Measurements from ENCODE around the gene PCSK4. TPM values are rescaled to one million over a fixed set of nuclear protein-coding genes. Genes with fewer than 3 reads are reported as not detected.
"Not testable (repeated sequence)": the region's sequence is repeated elsewhere in the genome, so short reads cannot be mapped to it uniquely, and the experiment has no call there.

Gene PCSK4
- polyA plus RNA-seq, 2 of the 4 experiments (the other 2 are of a cell fraction): 0.76 to 2.1 TPM

GRCh38 chr19:1534972-1535371, 44.8 kb upstream of the PCSK4 start:
- Histone ChIP-seq H3K4me3 (no peak overlapping the region), H3K4me2 (no peak overlapping the region), H3K27ac (no peak overlapping the region), H3K4me1 (no peaks in the 10 kb centered on the region), H3K9me3 (0 out of 3 replicates have a peak, but pooled peaks cover 3% of the 10 kb centered on the region)
- POLR2A ChIA-PET: no interaction called here
- ATAC-seq: peak in 1 of 2 experiments; percentile 24; a peak in 1 of 6 replicates
- FAIRE-seq: no peak
- TF ChIP-seq POLR2A (IDR thresholded peaks at IDR 0.05; ENCODE audit: low read length) (no peak), POLR2AphosphoS2 (conservative IDR thresholded peaks at IDR 0.05; ENCODE audit: low read length) (no peak), MAFK (IDR thresholded peaks at IDR 0.05; ENCODE audit: partially characterized antibody) (no peak), JUNB (IDR thresholded peaks at IDR 0.05) (no peak), NR3C1 (IDR thresholded peaks at IDR 0.05) (no peak)
- WGBS (ENCODE audit: missing lambda C conversion rate): 73% methylated on average over 5 of the region's 14 CpGs
- no peak for DNase-seq (ENCODE audit: low read depth in 1 of 2, low spot score in 1 of 2)
- CTCF ChIA-PET: interaction anchor here (0.7 to 3.4 kb wide), 4 partner anchors 9 to 291 kb away, joined by 3 to 19 read pairs (median 4); no protein-coding TSS in a partner anchor

DNA sequence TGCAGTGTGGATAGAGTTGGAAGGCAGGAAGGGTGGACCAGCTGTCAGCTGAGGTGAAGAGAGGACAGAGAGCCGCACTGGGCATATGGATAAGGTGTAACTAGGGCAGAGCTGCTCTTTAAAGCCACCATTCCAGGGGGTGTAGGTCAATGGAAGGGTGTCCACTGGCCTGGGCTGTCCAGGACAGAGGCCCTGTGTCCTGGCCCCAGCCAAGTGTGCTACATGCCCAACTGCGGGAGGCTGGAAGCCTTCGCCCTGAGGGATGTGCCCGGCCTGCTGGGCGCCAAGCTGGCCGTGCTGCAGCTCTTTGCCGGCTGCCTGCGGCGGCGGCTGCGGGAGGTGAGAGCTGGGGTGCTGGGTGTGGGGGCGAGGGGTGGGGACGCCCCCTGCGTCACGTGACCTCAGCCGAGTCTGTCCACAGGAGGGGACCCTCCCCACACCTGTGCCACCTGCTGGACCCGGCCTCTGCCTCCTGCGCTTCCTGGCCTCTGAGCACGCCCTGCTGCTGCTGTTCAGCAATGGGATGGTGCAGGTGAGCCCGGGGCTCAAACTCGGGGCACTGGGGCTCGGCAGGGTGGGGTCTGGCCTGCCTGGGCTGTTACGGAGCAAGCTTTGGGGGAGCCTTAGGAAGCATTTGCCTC, 43.5 kb upstream of the PCSK4 start:
- Histone ChIP-seq H3K27ac (no peak overlapping the region), H3K9me3 (0 out of 3 replicates have a peak, but pooled peaks cover 3% of the 10 kb centered on the region), H3K4me1 (no peaks in the 10 kb centered on the region), H3K4me2 (no peak overlapping the region), H3K4me3 (no peak overlapping the region)
- ChIA-PET POLR2A (no interaction called here), CTCF (interaction anchor here (1.0 to 3.4 kb wide), 3 partner anchors 8 to 33 kb away, joined by 3 to 19 read pairs (median 6); no protein-coding TSS in a partner anchor)
- WGBS (ENCODE audit: missing lambda C conversion rate): 75% methylated on average over 4 of the region's 23 CpGs
- peak; percentile 44 to 49; a peak in 3 of 6 replicates for ATAC-seq
- no peak for FAIRE-seq
- DNase-seq (ENCODE audit: low read depth in 1 of 2, low spot score in 1 of 2): no peak
- TF ChIP-seq CEBPB (IDR thresholded peaks at IDR 0.05) (no peak), ELK1 (IDR thresholded peaks at IDR 0.05; ENCODE audit: low read depth, low read length) (no peak)

GRCh38 chr19:1532003-1532402, 41.9 kb upstream of the PCSK4 start:
- Histone ChIP-seq H3K4me2 (no peak overlapping the region), H3K27ac (no peak overlapping the region), H3K4me1 (no peaks in the 10 kb centered on the region), H3K9me3 (0 out of 3 replicates have a peak, but pooled peaks cover 3% of the 10 kb centered on the region), H3K4me3 (no peak overlapping the region)
- no peak for FAIRE-seq
- ChIA-PET POLR2A (no interaction called here), CTCF (no interaction called here)
- WGBS (ENCODE audit: missing lambda C conversion rate): 77% methylated on average over 9 of the region's 9 CpGs
- TF ChIP-seq JUNB (IDR thresholded peaks at IDR 0.05): no peak
- no peak for TF ChIP-seq SMC3 (IDR thresholded peaks at IDR 0.05)
- TF ChIP-seq NFE2L2 (conservative IDR thresholded peaks at IDR 0.05; ENCODE audit: low read length): no peak
- no peak for DNase-seq (ENCODE audit: low read depth in 1 of 2, low spot score in 1 of 2)
- ATAC-seq: no peak

DNA sequence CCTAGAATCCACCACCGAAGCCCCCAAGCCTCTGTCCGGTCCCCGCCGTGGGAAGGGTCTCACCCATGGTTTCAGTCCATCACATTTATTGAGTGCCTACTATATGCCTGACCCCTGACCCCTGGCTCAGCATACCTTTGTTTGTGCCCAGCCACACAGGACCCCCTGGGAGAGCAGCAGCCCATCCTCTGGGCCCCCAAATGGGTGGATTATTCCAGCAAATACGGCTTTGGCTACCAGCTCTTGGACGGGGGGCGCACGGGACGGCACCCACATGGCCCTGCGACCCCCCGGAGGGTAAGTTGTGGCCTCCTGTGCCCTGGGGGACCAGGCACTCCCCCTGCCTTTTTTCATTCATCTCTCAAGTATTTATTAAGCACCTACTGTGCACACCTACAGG, 41.4 kb upstream of the PCSK4 start:
- ChIA-PET CTCF (interaction anchor here (1.4 kb wide), 1 partner anchor 295 kb away, joined by 3 read pairs; no protein-coding TSS in a partner anchor), POLR2A (no interaction called here)
- TF ChIP-seq BHLHE40 (IDR thresholded peaks at IDR 0.05; ENCODE audit: low read depth, low read length): no peak
- no peak for TF ChIP-seq EHMT2 (IDR thresholded peaks at IDR 0.05; ENCODE audit: low read depth)
- TF ChIP-seq ESRRA (IDR thresholded peaks at IDR 0.05; ENCODE audit: borderline replicate concordance, low read length): no peak
- TF ChIP-seq CHD2 (IDR thresholded peaks at IDR 0.05; ENCODE audit: low read length, partially characterized antibody): no peak
- H3K4me1 ChIP-seq: no peaks in the 10 kb centered on the region
- no peak overlapping the region for H3K4me3 ChIP-seq
- no peak overlapping the region for H3K27ac ChIP-seq
- H3K4me2 ChIP-seq: no peak overlapping the region
- FAIRE-seq (no peak), ATAC-seq (no peak), DNase-seq (ENCODE audit: low read depth in 1 of 2, low spot score in 1 of 2) (no peak)
- 65% methylated on average over 7 of the region's 11 CpGs for WGBS (ENCODE audit: missing lambda C conversion rate)
- H3K9me3 ChIP-seq: 0 out of 3 replicates have a peak, but pooled peaks cover 3% of the 10 kb centered on the region

DNA sequence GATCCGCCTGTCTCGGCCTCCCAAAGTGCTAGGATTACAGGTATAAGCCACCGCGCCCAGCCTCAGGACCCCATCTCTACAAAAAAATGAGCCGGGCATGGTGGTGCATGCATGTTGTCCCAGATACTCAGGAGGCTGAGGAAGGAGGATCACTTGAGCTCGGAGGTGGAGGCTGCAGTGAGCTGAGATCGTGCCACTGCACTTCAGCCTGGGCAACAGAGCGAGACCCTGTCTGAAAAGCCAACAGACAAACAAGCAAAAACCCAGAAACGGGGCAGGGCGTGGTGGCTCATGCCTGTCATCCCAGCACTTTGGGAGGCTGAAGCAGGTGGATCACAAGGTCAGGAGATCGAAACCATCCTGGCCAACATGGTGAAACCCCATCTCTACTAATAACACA, 40.7 kb upstream of the PCSK4 start:
- H3K4me2 ChIP-seq; H3K9me3 ChIP-seq; H3K4me3 ChIP-seq; FAIRE-seq; H3K27ac ChIP-seq; ATAC-seq; POLR2A ChIA-PET; H3K4me1 ChIP-seq; DNase-seq (ENCODE audit: low read depth in 1 of 2, low spot score in 1 of 2): not testable (repeated sequence)
- 57% methylated on average over 8 of the region's 11 CpGs for WGBS (ENCODE audit: missing lambda C conversion rate)
- CTCF ChIA-PET: interaction anchor here (1.4 to 1.7 kb wide), 2 partner anchors 16 to 296 kb away, joined by 3 to 4 read pairs; no protein-coding TSS in a partner anchor

Data from A549 (cell line).